Measurements from ENCODE around the gene CPNE4.

CPNE4 gene

DNA sequence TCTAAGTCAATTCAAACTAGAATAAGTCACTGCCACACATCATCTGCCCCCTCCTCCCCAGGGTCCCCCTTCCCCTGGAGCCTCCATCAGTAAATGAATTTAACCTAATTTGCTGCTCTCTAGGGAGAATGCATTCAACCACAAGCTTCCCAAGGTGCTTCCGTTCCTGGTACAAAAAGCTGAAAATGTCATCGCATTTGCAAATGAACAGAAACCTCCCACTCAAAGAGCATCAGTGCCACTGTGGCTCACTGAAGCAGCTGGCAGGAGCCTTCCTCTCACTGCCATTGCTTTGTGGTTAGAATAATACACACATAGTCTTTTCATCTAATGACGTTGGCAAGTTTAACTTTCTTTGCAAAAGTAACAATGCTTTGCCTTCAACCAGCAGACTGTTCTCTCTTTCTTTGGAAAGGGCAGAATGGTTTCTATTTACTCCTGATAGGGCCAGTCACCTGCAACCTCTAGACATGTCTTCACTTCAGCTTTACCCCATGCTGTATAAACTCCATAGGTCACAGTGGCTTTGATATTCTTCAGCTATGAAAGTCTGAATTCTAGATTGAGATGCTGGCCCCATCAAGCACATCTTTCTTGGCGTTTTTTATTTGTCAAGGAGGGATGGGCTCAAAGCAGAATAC is 238.1 kb downstream of the CPNE4 start:
- TF ChIP-seq POLR2AphosphoS5 (IDR thresholded peaks at IDR 0.05; ENCODE audit: low read depth, low read length) (no peak), FOXP2 (optimal IDR thresholded peaks at IDR 0.05; ENCODE audit: borderline replicate concordance, extremely low read depth, extremely low read length, insufficient read depth) (no peak), TAF1 (IDR thresholded peaks at IDR 0.05; ENCODE audit: borderline replicate concordance, insufficient read depth, low read length) (no peak), SIN3A (IDR thresholded peaks at IDR 0.05; ENCODE audit: borderline replicate concordance, insufficient read depth, low read length) (no peak)
- TF ChIP-seq, protein P1, sequence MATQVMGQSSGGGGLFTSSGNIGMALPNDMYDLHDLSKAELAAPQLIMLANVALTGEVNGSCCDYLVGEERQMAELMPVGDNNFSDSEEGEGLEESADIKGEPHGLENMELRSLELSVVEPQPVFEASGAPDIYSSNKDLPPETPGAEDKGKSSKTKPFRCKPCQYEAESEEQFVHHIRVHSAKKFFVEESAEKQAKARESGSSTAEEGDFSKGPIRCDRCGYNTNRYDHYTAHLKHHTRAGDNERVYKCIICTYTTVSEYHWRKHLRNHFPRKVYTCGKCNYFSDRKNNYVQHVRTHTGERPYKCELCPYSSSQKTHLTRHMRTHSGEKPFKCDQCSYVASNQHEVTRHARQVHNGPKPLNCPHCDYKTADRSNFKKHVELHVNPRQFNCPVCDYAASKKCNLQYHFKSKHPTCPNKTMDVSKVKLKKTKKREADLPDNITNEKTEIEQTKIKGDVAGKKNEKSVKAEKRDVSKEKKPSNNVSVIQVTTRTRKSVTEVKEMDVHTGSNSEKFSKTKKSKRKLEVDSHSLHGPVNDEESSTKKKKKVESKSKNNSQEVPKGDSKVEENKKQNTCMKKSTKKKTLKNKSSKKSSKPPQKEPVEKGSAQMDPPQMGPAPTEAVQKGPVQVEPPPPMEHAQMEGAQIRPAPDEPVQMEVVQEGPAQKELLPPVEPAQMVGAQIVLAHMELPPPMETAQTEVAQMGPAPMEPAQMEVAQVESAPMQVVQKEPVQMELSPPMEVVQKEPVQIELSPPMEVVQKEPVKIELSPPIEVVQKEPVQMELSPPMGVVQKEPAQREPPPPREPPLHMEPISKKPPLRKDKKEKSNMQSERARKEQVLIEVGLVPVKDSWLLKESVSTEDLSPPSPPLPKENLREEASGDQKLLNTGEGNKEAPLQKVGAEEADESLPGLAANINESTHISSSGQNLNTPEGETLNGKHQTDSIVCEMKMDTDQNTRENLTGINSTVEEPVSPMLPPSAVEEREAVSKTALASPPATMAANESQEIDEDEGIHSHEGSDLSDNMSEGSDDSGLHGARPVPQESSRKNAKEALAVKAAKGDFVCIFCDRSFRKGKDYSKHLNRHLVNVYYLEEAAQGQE (IDR thresholded peaks at IDR 0.05; ENCODE audit: insufficient read depth in 1 of 2, low read depth in 2 of 2, low read length in 2 of 2), result no peak

GRCh38 chr3:131796111-131796510 is 238.7 kb downstream of the CPNE4 start:
- TF ChIP-seq POLR2AphosphoS5 (IDR thresholded peaks at IDR 0.05; ENCODE audit: low read depth, low read length), result no peak
- TF ChIP-seq, protein P1 (IDR thresholded peaks at IDR 0.05; ENCODE audit: insufficient read depth in 1 of 2, low read depth in 2 of 2, low read length in 2 of 2), result no peak
- no peak for TF ChIP-seq TAF1 (IDR thresholded peaks at IDR 0.05; ENCODE audit: borderline replicate concordance, insufficient read depth, low read length)

GRCh38 chr3:131795390-131796090 is 239.3 kb downstream of the CPNE4 start:
- no peak for TF ChIP-seq TAF1 (IDR thresholded peaks at IDR 0.05; ENCODE audit: borderline replicate concordance, insufficient read depth, low read length)
- TF ChIP-seq, protein P1 (IDR thresholded peaks at IDR 0.05; ENCODE audit: insufficient read depth in 1 of 2, low read depth in 2 of 2, low read length in 2 of 2), result no peak
- TF ChIP-seq POLR2AphosphoS5 (IDR thresholded peaks at IDR 0.05; ENCODE audit: low read depth, low read length), result no peak
- no peak for TF ChIP-seq FOXP2 (optimal IDR thresholded peaks at IDR 0.05; ENCODE audit: borderline replicate concordance, extremely low read depth, extremely low read length, insufficient read depth)
- TF ChIP-seq SIN3A (IDR thresholded peaks at IDR 0.05; ENCODE audit: borderline replicate concordance, insufficient read depth, low read length), result no peak

GRCh38 chr3:131794766-131795388 is 239.9 kb downstream of the CPNE4 start:
- TF ChIP-seq, protein P1 (IDR thresholded peaks at IDR 0.05; ENCODE audit: insufficient read depth in 1 of 2, low read depth in 2 of 2, low read length in 2 of 2), result no peak
- TF ChIP-seq SIN3A (IDR thresholded peaks at IDR 0.05; ENCODE audit: borderline replicate concordance, insufficient read depth, low read length), result no peak
- TF ChIP-seq TAF1 (IDR thresholded peaks at IDR 0.05; ENCODE audit: borderline replicate concordance, insufficient read depth, low read length), result no peak
- no peak for TF ChIP-seq POLR2AphosphoS5 (IDR thresholded peaks at IDR 0.05; ENCODE audit: low read depth, low read length)
- TF ChIP-seq FOXP2 (optimal IDR thresholded peaks at IDR 0.05; ENCODE audit: borderline replicate concordance, extremely low read depth, extremely low read length, insufficient read depth), result no peak
